ENCODE results near the gene GRXCR1. TPM values are rescaled to one million over a fixed set of nuclear protein-coding genes. Genes with fewer than 3 reads are reported as not detected.

Gene GRXCR1
- total RNA-seq, 1 donor from 2014 or later, result not detected

GRCh38 chr4:42945874-42946273 lies 53.4 kb downstream of the GRXCR1 start:
- Mint-ChIP-seq H3K27me3 (peaks cover 2% of the 10 kb centered on the region), H3K4me1 (no peaks in the 10 kb centered on the region), H3K4me3 (no peak overlapping the region), H3K9me3 (no peaks in the 10 kb centered on the region), H3K27ac (no peak overlapping the region), H3K36me3 (ENCODE audit: low read depth) (no peaks in the 10 kb centered on the region)
- ChIA-PET POLR2A (no interaction called here), CTCF (no interaction called here)
- ATAC-seq (ENCODE audit: low read depth) (no peak), DNase-seq (no peak)
- no peak for TF ChIP-seq CTCF (IDR thresholded peaks at IDR 0.05)
- intact Hi-C loops (cut with micrococcal nuclease), result no loop called here

DNA sequence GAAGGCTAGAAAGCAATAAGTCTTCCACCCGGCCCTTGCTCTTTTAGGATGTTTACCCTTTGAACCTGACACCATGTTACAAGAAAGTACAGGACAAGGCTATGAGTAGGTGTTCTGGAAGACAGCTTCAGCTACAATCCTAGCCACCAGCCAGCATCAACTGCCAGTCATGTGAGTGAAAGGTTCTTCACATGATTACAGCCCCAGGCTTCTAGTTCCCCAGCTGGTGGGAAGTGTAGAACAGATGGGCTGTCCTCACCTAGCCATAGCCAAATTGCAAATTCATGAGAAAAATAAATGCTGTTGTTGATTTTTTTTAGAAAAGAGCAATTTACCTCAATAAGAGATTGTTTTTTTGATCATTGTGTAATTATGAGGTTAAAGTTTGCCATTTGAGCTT lies 60.8 kb downstream of the GRXCR1 start:
- Mint-ChIP-seq H3K27me3 (no peaks in the 10 kb centered on the region), H3K4me1 (no peaks in the 10 kb centered on the region), H3K9me3 (no peaks in the 10 kb centered on the region), H3K36me3 (ENCODE audit: low read depth) (no peaks in the 10 kb centered on the region), H3K4me3 (no peak overlapping the region), H3K27ac (no peak overlapping the region)
- no peak for TF ChIP-seq CTCF (IDR thresholded peaks at IDR 0.05)
- CTCF ChIA-PET, result no interaction called here
- DNase-seq (no peak), ATAC-seq (ENCODE audit: low read depth) (no peak)
- intact Hi-C loops (cut with micrococcal nuclease), result no loop called here
- POLR2A ChIA-PET, result no interaction called here

- no peak for TF ChIP-seq CTCF (IDR thresholded peaks at IDR 0.05)
- Mint-ChIP-seq H3K4me1 (no peaks in the 10 kb centered on the region), H3K27ac (no peak overlapping the region), H3K9me3 (no peaks in the 10 kb centered on the region), H3K27me3 (no peaks in the 10 kb centered on the region), H3K4me3 (no peak overlapping the region), H3K36me3 (ENCODE audit: low read depth) (no peaks in the 10 kb centered on the region)
- ChIA-PET POLR2A (no interaction called here), CTCF (no interaction called here)
- DNase-seq, result no peak
- intact Hi-C loops (cut with micrococcal nuclease), result no loop called here
- ATAC-seq (ENCODE audit: low read depth), result no peak
Measured at GRCh38 chr4:42954963-42955669, 62.6 kb downstream of the GRXCR1 start.

DNA sequence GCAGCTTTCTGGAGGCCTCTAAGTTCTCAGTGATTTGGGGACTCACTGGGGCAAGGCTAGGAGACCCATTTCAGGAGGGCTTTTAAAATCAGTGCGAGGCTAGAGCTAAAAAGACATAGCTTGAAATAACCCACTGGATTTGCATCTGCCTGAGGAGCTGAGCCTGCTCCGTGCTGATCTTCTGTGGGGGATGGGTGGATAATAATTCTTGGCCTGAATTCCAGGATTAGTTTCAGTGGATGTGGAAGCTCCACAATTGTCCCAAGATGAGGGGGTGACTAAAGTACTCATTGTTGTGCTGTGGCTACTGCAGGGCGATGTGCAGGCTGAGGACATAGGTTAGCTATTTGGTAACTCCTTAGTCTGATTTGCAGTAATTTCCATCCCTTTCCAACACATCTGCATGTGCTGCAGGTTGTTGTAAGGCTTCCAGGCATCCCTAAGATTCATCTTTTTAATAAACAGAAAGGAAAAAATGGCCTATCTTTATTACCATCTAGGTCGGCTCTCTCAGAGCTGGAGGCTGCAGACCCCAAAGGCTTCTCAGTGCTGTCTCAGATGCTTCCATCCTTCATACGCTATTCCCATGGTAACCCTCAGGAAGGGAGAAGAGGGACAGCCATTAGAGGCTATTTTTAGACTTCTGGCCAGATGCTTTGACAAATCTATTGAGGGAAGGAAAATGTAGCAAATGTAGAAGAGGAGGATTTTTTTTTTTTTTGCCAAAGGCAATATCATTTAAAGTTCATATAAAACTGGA lies 63.4 kb downstream of the GRXCR1 start:
- H3K27me3 Mint-ChIP-seq, result no peaks in the 10 kb centered on the region
- no peak for DNase-seq
- ATAC-seq (ENCODE audit: low read depth), result no peak
- H3K36me3 Mint-ChIP-seq (ENCODE audit: low read depth), result no peaks in the 10 kb centered on the region
- ChIA-PET CTCF (no interaction called here), POLR2A (no interaction called here)
- H3K27ac Mint-ChIP-seq, result no peak overlapping the region
- no peak overlapping the region for H3K4me3 Mint-ChIP-seq
- no peaks in the 10 kb centered on the region for H3K4me1 Mint-ChIP-seq
- intact Hi-C loops (cut with micrococcal nuclease), result no loop called here
- H3K9me3 Mint-ChIP-seq, result no peaks in the 10 kb centered on the region
- TF ChIP-seq CTCF (IDR thresholded peaks at IDR 0.05), result no peak

DNA sequence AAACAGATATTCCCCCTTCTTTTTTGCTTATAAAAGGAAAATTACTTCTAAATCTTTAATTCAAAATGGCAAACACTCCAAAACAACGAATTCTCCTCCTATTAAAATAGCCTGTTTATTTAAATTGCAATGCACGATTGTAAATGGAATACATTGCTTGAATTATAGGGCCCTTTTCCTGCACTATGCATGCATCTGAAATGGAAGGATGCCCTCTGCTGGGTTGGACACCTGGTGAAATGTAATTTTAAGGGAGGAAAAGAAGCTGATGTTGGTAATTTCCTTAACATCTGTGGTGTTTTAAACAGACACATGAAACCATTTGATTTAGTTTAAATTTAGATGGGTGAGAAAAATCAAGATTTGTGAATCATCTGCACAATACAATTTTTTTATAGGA lies 72.8 kb downstream of the GRXCR1 start:
- no peak overlapping the region for H3K4me3 Mint-ChIP-seq
- CTCF ChIA-PET, result interaction anchor here (0.9 kb wide), 1 partner anchor 397 kb away, joined by 3 read pairs; no protein-coding TSS in a partner anchor
- intact Hi-C loops (cut with micrococcal nuclease), result no loop called here
- no peaks in the 10 kb centered on the region for H3K9me3 Mint-ChIP-seq
- no peaks in the 10 kb centered on the region for H3K4me1 Mint-ChIP-seq
- no peak for ATAC-seq (ENCODE audit: low read depth)
- peaks cover 2% of the 10 kb centered on the region for H3K27me3 Mint-ChIP-seq
- TF ChIP-seq CTCF (IDR thresholded peaks at IDR 0.05), result no peak
- POLR2A ChIA-PET, result no interaction called here
- H3K27ac Mint-ChIP-seq, result no peak overlapping the region
- no peaks in the 10 kb centered on the region for H3K36me3 Mint-ChIP-seq (ENCODE audit: low read depth)
- DNase-seq, result no peak
